Mammary epithelial cell (primary cell): ENCODE results near the gene MAP6.

ENCODE experiments used
- EZH2 ChIP-seq: IDR thresholded peaks from 2 replicates; pipeline ENCODE4 v1.6.1; 2012; ENCODE audit warnings: low read length, inconsistent platforms, borderline replicate concordance
- TF ChIP-seq, protein P1 (sequence below), 2 donors: IDR thresholded peaks in 1 of 2; conservative IDR thresholded peaks in 1 of 2; 2 replicates each; pipeline ENCODE4 v1.5.1; 2011 to 2012; ENCODE audit warnings: inconsistent platforms in 2 of 2, low read length in 2 of 2, mild to moderate bottlenecking in 2 of 2, control low read depth in 1 of 2, low read depth in 1 of 2; ENCODE audit not compliant: insufficient read depth in 1 of 2; ENCODE audit errors: extremely low read depth in 1 of 2

DNA sequence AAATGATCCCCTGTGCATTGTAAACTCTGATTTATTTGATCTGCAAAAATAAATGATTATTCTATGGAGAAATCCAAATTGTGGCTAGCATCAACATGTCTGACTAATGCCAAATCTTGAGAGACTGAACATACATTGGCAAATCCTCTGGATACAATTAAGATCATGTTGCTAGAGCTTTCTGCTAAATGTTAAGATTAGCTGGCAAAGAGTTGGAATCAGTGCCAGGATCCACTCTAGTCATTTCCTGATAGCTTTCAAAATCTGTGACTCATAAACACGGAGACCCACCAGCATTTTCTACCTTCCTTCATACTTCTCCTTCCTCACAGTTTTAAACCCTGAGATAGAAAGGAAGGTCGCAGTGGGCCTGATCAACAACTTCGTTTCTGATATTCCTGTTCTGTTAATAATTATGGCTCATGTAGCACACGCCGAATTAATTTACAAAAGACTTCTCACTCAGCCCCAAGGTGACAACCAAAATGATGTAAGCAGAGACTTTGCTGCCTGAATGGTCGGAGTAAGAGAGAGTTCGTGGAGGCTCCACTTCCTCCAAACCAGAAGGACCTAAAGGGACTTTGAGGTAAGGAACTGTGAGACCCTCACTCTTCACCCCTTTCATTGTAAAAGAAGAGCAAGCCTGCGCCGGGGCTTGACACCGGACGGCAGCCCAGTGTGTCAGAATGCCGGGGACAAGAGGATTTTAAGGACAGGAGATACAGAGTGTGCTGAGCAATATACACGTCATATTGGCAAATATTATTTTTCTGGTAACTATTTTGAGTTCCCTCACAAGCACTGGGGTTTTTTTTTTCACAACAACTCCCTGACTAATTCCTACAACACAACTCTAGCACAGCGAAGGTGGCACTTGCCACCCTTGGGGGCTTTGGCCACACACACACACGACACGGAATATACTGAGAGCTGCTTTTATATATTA lies 64.8 kb downstream of the MAP6 start:
- no peak for TF ChIP-seq EZH2
- TF ChIP-seq, protein P1, sequence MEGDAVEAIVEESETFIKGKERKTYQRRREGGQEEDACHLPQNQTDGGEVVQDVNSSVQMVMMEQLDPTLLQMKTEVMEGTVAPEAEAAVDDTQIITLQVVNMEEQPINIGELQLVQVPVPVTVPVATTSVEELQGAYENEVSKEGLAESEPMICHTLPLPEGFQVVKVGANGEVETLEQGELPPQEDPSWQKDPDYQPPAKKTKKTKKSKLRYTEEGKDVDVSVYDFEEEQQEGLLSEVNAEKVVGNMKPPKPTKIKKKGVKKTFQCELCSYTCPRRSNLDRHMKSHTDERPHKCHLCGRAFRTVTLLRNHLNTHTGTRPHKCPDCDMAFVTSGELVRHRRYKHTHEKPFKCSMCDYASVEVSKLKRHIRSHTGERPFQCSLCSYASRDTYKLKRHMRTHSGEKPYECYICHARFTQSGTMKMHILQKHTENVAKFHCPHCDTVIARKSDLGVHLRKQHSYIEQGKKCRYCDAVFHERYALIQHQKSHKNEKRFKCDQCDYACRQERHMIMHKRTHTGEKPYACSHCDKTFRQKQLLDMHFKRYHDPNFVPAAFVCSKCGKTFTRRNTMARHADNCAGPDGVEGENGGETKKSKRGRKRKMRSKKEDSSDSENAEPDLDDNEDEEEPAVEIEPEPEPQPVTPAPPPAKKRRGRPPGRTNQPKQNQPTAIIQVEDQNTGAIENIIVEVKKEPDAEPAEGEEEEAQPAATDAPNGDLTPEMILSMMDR (conservative IDR thresholded peaks at IDR 0.05 in 1 of 2, IDR thresholded peaks at IDR 0.05 in 1 of 2; ENCODE audit: extremely low read depth in 1 of 2, insufficient read depth in 1 of 2, low read depth in 1 of 2, low read length in 2 of 2): no peak
